Embryonic facial prominence (tissue), 1 donor: ENCODE measurements around the gene CLEC18A.
"Not testable (repeated sequence)": the region's sequence is repeated elsewhere in the genome, so short reads cannot be mapped to it uniquely, and the experiment has no call there.

ENCODE experiments used
- DNase-seq: peaks from one replicate; pipeline ENCODE4 v3.0.0-alpha.2; 2016; ENCODE audit errors: extremely low spot score

The CLEC18A gene

GRCh38 chr16:69952116-69952515 lies 982 bp downstream of the CLEC18A start:
- not testable (repeated sequence) for DNase-seq

DNA sequence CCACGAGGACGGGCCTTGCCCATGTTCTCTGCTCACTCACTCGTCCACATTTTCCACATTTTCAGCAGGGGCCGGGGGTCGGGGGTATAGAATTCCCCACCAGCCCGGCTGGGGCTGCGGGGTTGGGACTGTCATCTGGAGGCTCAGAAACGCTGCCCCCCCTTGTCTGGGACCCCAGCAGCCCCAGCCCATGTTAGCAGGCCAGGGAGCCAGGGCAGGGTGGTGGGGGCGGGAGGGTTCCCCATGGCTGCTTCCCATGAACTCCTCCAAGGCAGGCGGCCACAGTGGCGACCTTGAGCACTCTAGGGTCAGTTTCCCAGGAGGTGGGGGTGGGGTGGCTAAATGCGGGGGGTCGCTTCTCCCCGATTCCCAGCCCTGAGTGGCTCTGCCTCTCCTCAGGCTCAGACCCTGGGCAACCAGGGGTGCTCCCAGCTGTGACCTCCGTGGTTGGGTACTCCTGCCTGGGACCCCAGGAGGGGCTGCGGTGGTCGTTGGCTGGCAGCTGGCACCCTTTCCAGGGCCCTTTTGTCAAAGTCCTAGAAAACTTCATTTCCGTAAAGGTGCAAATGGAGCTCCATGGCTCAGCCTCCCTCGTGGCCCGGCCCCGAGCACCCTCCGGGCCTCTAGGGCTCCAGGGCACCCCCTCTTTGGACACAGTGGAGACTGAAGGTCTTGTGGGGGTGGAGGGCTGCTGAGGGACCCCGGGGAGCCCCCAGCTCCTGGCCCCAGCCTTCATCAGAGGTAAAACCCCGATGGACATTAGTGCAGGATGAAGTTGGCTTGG lies 1.6 kb downstream of the CLEC18A start:
- DNase-seq: not testable (repeated sequence)

GRCh38 chr16:69954241-69954640 lies 3.1 kb downstream of the CLEC18A start:
- not testable (repeated sequence) for DNase-seq

- DNase-seq: not testable (repeated sequence)
These were observed 12.2 kb downstream of the CLEC18A start for GRCh38 chr16:69963312-69963711.

GRCh38 chr16:69964960-69965660 lies 14.0 kb downstream of the CLEC18A start:
- DNase-seq: not testable (repeated sequence)

DNA sequence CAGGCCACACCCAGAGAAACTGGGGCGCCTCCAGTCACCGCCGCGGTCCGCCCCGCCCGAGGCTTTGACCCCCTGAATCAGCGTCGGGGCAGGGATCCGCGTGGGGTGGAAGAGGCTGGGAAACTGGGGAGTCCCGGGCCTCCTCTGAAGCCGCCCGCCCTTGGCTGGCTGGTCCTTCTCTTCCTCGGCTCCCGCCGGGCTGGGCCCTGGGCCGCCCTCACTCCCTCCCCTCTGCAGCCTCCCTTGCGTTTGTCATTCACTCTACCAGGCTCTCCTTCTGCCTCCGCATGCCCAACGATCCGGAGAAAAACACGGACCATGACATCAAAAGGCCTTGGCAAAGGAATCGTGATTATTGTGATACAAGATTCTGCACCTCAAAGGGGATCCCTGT lies 14.5 kb downstream of the CLEC18A start:
- not testable (repeated sequence) for DNase-seq

DNA sequence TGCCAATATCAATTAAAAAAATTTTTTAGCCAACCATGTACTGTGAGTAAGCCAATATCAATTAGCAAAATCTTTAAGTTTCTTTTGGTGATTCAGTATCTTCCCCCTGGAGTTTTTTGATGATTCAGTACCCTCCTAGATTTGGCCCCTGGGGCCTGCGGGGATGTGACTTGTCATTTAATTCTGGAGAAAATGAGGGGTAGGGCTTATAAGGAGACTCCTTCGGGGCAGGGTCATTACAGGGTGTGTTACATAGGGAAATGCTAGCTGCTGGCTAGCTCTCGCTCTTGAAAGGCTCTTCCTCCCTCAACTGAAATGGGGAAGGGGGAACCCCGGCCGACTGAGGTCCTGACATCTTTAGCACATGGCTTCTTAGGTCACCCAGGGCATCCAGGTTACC lies 16.6 kb downstream of the CLEC18A start:
- DNase-seq: not testable (repeated sequence)

GRCh38 chr16:69968125-69968524 lies 17.0 kb downstream of the CLEC18A start:
- not testable (repeated sequence) for DNase-seq

DNA sequence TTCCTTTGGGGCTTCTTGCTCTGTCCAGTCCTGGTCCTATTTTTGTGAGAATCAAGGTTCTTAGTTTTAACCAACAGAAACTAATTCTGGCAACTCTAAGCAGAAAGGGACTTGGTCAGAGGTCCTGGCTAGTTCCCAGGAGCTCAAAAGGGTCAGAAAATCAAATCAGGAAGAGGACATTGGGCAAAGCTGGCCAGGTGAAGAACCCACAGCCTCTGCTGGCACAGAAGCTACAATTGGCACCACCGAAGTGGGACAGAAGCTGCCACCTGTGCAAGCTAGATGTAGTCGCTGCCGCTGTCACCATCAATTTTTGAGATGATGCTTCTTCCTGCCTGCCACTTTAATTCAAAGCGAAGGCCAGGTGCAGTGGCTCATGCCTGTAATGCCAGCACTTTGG lies 18.5 kb downstream of the CLEC18A start:
- not testable (repeated sequence) for DNase-seq

DNA sequence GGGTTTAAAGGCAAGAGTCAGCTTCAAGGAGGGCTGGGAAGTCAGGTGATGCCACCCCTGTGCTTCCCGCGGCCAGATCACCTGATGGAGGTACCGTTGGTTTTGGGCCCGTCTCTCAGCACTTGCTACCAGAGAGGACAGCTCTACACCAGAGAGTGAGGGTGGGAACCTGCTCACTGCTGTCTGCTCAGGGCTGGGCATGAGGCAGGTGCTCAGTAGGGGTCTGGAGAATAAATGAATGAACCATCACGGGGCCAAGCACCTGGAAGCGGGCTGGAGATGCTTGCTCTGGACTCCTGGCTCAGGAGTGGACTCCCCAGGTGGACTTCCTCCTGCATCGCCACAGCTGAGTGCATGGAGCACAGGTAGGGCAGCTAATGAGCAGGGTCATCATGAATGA lies 21.0 kb downstream of the CLEC18A start:
- not testable (repeated sequence) for DNase-seq

DNA sequence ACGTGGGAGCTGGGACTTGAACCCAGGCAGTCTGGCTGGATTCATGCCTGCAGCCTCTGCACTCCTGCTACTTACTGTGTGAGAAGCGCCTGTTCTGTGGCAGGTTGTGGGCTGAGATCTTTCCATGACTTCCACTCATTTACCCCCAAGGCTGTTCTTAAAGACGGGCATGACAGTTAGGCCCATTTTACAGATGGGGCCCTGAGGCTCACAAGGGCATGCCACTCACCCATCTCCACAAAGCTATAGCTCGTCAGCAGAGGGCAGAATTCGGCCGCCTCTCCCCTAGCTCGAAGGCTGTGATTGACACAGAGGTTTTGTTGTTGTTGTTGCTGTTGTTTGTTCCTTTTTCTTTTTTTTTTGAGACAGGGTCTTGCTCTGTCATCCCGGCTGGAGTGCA lies 21.8 kb downstream of the CLEC18A start:
- DNase-seq: not testable (repeated sequence)

- not testable (repeated sequence) for DNase-seq
These were observed 34.1 kb downstream of the CLEC18A start for GRCh38 chr16:69985196-69985595.

DNA sequence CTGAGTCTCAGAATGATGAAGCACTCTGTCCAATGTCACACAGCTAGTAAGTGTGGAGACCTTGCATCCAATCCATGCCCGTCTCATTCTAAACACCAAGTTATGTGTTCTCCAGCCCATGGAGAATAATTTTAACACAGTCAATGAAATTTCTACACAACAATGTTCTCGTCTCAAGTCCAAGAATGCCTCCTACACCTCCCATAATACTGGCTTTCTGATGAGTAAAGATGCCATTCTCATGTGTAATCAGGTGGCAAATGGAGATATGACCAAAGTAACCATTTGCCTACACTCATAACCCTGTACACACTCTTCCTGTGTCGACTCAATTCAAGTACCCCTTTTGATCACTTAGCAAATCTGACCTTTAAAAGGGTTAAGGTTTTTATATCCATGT lies 46.8 kb downstream of the CLEC18A start:
- not testable (repeated sequence) for DNase-seq

- DNase-seq: not testable (repeated sequence)
These were observed 48.7 kb downstream of the CLEC18A start for GRCh38 chr16:69999801-70000200.

DNA sequence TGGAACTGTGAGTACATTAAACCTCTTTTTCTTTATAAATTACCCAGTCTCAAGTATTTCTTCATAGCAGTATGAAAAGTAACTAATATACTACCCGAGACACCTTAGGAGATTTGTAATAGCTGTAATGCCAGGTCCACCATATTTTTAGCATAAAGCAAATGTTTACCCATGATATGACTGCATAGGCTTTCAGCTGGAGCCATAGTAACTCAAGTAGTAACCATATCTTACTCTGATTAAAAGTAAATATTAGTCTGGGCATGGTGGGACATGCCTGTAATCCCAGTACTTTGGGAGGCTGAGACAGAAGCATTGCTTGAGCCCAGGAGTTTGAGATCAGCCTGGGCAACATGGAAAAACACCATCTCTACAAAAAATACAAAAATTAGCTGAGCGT lies 52.4 kb downstream of the CLEC18A start:
- DNase-seq: not testable (repeated sequence)

- not testable (repeated sequence) for DNase-seq
These were observed 57.5 kb downstream of the CLEC18A start for GRCh38 chr16:70008604-70009003.

DNA sequence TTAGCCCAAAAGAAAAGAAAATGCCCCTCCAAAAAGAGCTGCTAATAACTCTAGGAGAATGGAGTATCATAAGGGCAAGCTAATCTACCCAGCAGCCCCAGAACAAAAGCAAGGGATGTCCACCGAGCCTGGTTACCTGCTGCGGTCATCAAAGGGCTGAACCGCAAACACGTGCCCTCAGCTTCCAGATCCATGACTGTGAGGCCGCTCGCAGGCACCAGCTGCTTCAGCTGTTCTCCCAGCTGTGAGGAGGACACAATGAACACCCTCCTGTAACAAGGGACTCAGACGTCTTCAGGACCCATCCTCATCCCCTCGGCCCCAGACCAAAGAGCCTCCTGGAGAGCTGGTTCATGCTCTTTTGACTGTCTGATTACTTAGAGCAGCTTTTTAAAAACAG lies 59.5 kb downstream of the CLEC18A start:
- DNase-seq: not testable (repeated sequence)

- DNase-seq: not testable (repeated sequence)
These were observed 60.0 kb downstream of the CLEC18A start for GRCh38 chr16:70011120-70011519.

- DNase-seq: not testable (repeated sequence)
These were observed 61.2 kb downstream of the CLEC18A start for GRCh38 chr16:70012354-70012753.

GRCh38 chr16:70012951-70013350 lies 61.8 kb downstream of the CLEC18A start:
- DNase-seq: not testable (repeated sequence)
